ENCODE measurements around the gene HOXB4.

DNA sequence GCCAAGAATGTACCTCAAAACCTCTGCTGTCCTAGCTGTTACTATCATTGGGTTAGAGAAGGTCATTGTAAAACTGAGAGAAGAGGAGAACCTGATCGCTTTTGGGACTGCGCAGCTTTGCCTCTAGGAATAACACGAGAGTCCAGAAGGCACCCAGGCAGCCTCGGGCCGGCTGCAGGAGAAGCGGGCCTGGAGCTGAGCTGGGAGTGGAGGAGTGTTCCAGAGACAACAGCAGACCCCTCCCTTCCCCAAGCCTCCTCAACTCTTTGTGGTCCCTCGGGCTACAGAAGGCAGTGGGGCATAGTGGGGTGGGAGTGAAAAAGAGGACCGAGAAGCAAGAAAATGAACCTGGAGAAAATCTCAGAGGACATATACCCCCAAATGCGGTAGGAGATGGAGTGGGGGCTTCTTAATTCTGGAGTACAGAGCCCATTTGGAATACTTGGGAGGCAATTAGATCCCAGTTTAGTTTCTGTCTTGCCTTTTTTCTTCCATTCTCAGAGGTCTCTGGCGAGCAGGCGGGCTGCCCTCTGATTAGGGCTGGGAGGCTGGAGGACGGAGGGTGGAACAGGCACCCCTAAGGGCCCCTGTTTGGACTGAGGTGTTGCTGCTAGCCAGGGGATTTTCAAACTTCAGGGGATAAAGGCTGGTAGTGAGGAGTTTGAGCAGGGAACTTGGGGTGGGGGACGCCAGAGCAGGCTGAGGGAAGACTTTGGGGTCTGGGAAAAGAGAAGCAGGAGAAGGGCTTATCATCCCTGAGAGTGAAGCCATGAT is 19.9 kb downstream of the HOXB4 start:
- TF ChIP-seq TAF1 (IDR thresholded peaks at IDR 0.05; ENCODE audit: borderline replicate concordance, insufficient read depth, low read length) (no peak), REST (IDR thresholded peaks at IDR 0.05; ENCODE audit: insufficient read depth in 1 of 2, low read depth in 2 of 2, low read length in 2 of 2) (no peak), POLR2AphosphoS5 (IDR thresholded peaks at IDR 0.05; ENCODE audit: low read depth, low read length) (no peak), SIN3A (IDR thresholded peaks at IDR 0.05; ENCODE audit: borderline replicate concordance, insufficient read depth, low read length) (no peak), FOXP2 (optimal IDR thresholded peaks at IDR 0.05; ENCODE audit: borderline replicate concordance, extremely low read depth, extremely low read length, insufficient read depth) (no peak)
